Measurements from ENCODE around the gene MROH8.
A peak's percentile ranks its signal among the peaks of the same experiment; 100 is the strongest.
"Not testable (repeated sequence)": the region's sequence is repeated elsewhere in the genome, so short reads cannot be mapped to it uniquely, and the experiment has no call there.

The MROH8 gene

GRCh38 chr20:37114012-37114411 is 65.3 kb downstream of the MROH8 start:
- in situ Hi-C loops (cut with MboI; ENCODE audit: low pct_unique_long_range_greater_than_20kb, low sequenced_read_pairs) = no loop called here
- no peak for DNase-seq

- in situ Hi-C loops (cut with MboI; ENCODE audit: low pct_unique_long_range_greater_than_20kb, low sequenced_read_pairs) = no loop called here
- no peak for DNase-seq
Observed at GRCh38 chr20:37111926-37112455, 67.4 kb downstream of the MROH8 start.

- no peak for DNase-seq
- in situ Hi-C loops (cut with MboI; ENCODE audit: low pct_unique_long_range_greater_than_20kb, low sequenced_read_pairs) = no loop called here
Observed at GRCh38 chr20:37108676-37109075, 70.7 kb downstream of the MROH8 start.

- DNase-seq = no peak
Observed at GRCh38 chr20:37102571-37102970, 76.8 kb downstream of the MROH8 start.

GRCh38 chr20:37096415-37097041 is 82.8 kb downstream of the MROH8 start:
- no peak for DNase-seq
- in situ Hi-C loops (cut with MboI; ENCODE audit: low pct_unique_long_range_greater_than_20kb, low sequenced_read_pairs) = no loop called here

More at GRCh38 chr20:37102571-37102970, 76.8 kb downstream of the MROH8 start:
- in situ Hi-C loops (cut with MboI; ENCODE audit: low pct_unique_long_range_greater_than_20kb, low sequenced_read_pairs) = no loop called here

GRCh38 chr20:37095599-37096414 is 83.5 kb downstream of the MROH8 start, which contains the start of gene RBL1:
Gene RBL1, minus strand, starts transcription at chr20:37095997. Its CDS starts 69 bp downstream, at chr20:37095928.
- DNase-seq = peak; percentile 92
- in situ Hi-C loops (cut with MboI; ENCODE audit: low pct_unique_long_range_greater_than_20kb, low sequenced_read_pairs) = no loop called here

GRCh38 chr20:37095108-37095598 is 84.2 kb downstream of the MROH8 start:
- DNase-seq = no peak
- in situ Hi-C loops (cut with MboI; ENCODE audit: low pct_unique_long_range_greater_than_20kb, low sequenced_read_pairs) = no loop called here

- no peak for DNase-seq
- in situ Hi-C loops (cut with MboI; ENCODE audit: low pct_unique_long_range_greater_than_20kb, low sequenced_read_pairs) = no loop called here
Observed at GRCh38 chr20:37090407-37090806, 88.9 kb downstream of the MROH8 start.

GRCh38 chr20:37081717-37082289 is 97.5 kb downstream of the MROH8 start:
- DNase-seq = peak; percentile 11
- in situ Hi-C loops (cut with MboI; ENCODE audit: low pct_unique_long_range_greater_than_20kb, low sequenced_read_pairs) = no loop called here

GRCh38 chr20:37077009-37077408 is 102.3 kb downstream of the MROH8 start:
- DNase-seq = no peak
- in situ Hi-C loops (cut with MboI; ENCODE audit: low pct_unique_long_range_greater_than_20kb, low sequenced_read_pairs) = no loop called here

GRCh38 chr20:37075932-37076685 is 103.2 kb downstream of the MROH8 start:
- in situ Hi-C loops (cut with MboI; ENCODE audit: low pct_unique_long_range_greater_than_20kb, low sequenced_read_pairs) = no loop called here
- no peak for DNase-seq

- in situ Hi-C loops (cut with MboI; ENCODE audit: low pct_unique_long_range_greater_than_20kb, low sequenced_read_pairs) = no loop called here
- DNase-seq = no peak
Observed at GRCh38 chr20:37072293-37073196, 106.8 kb downstream of the MROH8 start.

GRCh38 chr20:37071481-37071911 is 107.9 kb downstream of the MROH8 start:
- no peak for DNase-seq
- in situ Hi-C loops (cut with MboI; ENCODE audit: low pct_unique_long_range_greater_than_20kb, low sequenced_read_pairs) = no loop called here

GRCh38 chr20:37069563-37069962 is 109.8 kb downstream of the MROH8 start:
- in situ Hi-C loops (cut with MboI; ENCODE audit: low pct_unique_long_range_greater_than_20kb, low sequenced_read_pairs); DNase-seq: not testable (repeated sequence)

GRCh38 chr20:37066168-37066567 is 113.2 kb downstream of the MROH8 start:
- no peak for DNase-seq
- in situ Hi-C loops (cut with MboI; ENCODE audit: low pct_unique_long_range_greater_than_20kb, low sequenced_read_pairs) = no loop called here

- in situ Hi-C loops (cut with MboI; ENCODE audit: low pct_unique_long_range_greater_than_20kb, low sequenced_read_pairs) = no loop called here
- DNase-seq = no peak
Observed at GRCh38 chr20:37055276-37055675, 124.1 kb downstream of the MROH8 start.

- DNase-seq = no peak
- in situ Hi-C loops (cut with MboI; ENCODE audit: low pct_unique_long_range_greater_than_20kb, low sequenced_read_pairs) = no loop called here
Observed at GRCh38 chr20:37053230-37053950, 126.0 kb downstream of the MROH8 start.

Data from KBM-7 (cell line).